Measurements from ENCODE around the gene SLC30A2.

GRCh38 chr1:26079960-26080814, 34.3 kb upstream of the SLC30A2 start:
- TF ChIP-seq CTCF (IDR thresholded peaks at IDR 0.05) (no peak), POLR2A (IDR thresholded peaks at IDR 0.05) (no peak), POLR2AphosphoS5 (IDR thresholded peaks at IDR 0.05) (peak; percentile 67)
